Esophagus squamous epithelium (tissue), 4 donors: ENCODE data around the gene EHMT1.

Source experiments
- CTCF ChIP-seq, 6 experiments: fragments of 450-650 bp in 4 of 6; fragments of 200-600 bp in 2 of 6; sonication (generic) in 2 of 6; IDR thresholded peaks; one replicate each; pipeline ENCODE4 v1.5.1; 2016 to 2019; ENCODE audit warnings: antibody characterized with exemption in 6 of 6, mild to moderate bottlenecking in 4 of 6, moderate library complexity in 4 of 6
- POLR2A ChIP-seq, 4 donors: fragments of 450-650 bp; IDR thresholded peaks; one replicate each; pipeline ENCODE4 v1.6.1; 2017; ENCODE audit warnings: antibody characterized with exemption in 4 of 4, mild to moderate bottlenecking in 4 of 4, moderate library complexity in 3 of 4

- TF ChIP-seq POLR2A (IDR thresholded peaks at IDR 0.05) (no peak), CTCF (IDR thresholded peaks at IDR 0.05) (no peak)
Measured at GRCh38 chr9:137671721-137672120, 52.9 kb downstream of the EHMT1 start.
